Stimulated activated CD8-positive, alpha-beta memory T cell treated with anti-CD3 and anti-CD28 coated beads, Interleukin-15, amount 100 ng/mL, for 1 hour (primary cell): Measurements from ENCODE around the gene FDX2.
"Not testable (repeated sequence)": the region's sequence is repeated elsewhere in the genome, so short reads cannot be mapped to it uniquely, and the experiment has no call there.

ENCODE experiments used
- DNase-seq: peaks from one replicate; pipeline ENCODE4 v3.0.0-alpha.2; 2020; ENCODE audit warnings: low read depth

Gene FDX2

DNA sequence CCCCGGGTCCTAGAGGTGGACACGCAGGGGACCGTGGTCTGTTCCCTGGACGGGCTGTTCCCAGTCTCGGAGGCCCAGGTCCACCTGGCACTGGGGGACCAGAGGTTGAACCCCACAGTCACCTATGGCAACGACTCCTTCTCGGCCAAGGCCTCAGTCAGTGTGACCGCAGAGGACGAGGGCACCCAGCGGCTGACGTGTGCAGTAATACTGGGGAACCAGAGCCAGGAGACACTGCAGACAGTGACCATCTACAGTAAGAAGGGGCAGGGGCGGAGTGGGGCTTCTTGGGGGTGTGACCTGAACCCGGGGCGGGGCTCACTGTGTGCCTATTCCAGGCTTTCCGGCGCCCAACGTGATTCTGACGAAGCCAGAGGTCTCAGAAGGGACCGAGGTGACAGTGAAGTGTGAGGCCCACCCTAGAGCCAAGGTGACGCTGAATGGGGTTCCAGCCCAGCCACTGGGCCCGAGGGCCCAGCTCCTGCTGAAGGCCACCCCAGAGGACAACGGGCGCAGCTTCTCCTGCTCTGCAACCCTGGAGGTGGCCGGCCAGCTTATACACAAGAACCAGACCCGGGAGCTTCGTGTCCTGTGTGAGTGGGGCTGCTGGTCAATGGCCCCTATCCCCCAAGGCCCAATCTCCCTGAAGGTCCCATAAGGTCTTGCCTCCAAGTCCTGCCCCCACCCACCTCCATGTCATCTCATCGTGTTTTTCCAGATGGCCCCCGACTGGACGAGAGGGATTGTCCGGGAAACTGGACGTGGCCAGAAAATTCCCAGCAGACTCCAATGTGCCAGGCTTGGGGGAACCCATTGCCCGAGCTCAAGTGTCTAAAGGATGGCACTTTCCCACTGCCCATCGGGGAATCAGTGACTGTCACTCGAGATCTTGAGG is 31.5 kb downstream of the FDX2 start:
- no peak for DNase-seq

DNA sequence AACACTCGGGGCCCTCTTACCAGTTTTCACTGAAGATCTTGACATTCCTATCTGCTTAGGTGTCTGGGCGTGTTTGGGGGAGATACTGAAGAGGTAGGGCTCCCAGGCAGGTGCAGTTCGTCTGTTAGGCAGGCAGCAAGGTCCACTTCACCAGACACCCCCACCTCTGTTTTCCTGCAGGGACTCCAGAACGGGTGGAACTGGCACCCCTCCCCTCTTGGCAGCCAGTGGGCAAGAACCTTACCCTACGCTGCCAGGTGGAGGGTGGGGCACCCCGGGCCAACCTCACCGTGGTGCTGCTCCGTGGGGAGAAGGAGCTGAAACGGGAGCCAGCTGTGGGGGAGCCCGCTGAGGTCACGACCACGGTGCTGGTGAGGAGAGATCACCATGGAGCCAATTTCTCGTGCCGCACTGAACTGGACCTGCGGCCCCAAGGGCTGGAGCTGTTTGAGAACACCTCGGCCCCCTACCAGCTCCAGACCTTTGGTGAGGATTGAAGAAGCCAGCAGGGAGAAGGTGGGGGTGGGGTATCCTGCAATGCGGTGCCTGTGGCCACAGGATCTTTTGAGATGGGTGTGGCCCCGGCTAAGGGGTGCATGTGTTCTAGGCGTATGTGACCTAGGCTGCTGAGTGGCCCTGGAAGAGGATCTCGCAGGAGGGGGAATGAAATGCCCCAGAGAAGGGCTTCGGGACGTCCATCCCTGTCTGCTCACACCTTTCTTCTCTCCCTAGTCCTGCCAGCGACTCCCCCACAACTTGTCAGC is 32.3 kb downstream of the FDX2 start:
- DNase-seq = no peak

DNA sequence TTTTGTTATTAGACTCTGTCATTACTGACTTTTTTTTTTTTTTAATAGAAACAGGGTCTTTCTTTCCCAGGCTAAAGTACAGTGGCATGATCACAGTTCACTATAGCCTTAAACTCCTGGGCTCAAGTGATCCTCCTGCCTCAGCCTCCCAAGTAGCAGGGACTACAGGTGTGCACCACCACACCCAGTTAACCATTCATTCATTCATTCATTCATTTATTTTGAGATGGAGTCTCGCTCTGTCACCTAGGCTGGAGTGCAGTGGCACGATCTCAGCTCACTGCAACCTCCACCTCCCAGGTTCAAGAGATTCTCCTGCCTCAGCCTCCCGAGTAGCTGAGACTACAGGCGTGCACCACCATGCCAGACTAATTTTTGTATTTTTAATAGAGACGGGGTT is 33.8 kb downstream of the FDX2 start:
- not testable (repeated sequence) for DNase-seq

DNA sequence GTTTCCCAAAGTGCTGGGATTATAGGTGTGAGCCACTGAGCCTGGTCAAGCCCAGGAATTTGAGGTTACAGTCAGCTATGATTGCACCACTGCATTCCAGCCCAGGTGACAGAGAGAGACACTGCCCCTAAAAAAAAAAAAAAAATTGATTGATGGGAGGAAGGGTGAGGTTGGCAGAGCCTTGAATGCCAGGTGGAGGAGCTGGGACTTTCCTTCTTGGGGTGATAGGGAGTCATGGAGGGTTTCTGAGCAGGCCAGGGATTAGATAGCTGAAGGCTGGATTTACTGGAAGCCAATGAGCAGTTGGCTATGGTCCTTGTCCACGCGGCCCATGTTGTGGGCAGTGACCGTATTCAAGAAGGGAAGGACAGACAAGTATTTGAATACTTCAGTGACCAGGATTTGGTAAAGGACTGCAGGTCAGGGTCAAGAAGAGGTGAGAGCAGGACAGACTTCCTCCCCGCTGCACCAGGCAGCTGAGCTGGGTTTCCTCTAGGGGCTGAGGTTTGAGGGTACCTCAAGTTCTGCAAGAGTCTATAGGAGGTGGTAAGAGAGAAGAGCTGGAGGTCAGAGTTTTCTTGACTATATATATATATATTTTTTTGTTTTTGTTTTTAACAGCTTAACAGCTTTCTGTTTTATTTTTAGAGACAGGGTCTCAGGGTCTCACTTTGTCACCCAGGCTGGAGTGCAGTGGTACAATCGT is 35.9 kb downstream of the FDX2 start:
- DNase-seq = no peak

DNA sequence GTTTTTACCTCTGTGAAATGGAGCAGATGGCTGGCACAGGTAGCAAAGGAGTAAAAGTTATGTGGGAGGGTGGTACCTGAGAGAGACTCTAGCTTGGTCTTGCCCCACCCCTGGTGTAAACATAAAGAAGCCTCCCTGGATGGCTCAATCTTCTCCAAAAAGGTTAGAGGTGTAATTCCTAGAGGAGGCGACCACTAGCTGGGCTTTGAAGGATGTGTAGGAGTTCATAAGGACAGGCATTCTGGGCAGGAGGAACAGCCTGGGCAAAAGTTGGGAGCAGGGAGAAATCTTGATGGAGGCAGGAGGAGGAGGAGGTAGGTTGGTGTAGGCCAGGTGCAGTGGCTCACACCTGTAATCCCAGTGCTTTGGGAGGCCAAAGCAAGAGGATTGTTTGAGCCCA is 36.9 kb downstream of the FDX2 start:
- DNase-seq = no peak

DNA sequence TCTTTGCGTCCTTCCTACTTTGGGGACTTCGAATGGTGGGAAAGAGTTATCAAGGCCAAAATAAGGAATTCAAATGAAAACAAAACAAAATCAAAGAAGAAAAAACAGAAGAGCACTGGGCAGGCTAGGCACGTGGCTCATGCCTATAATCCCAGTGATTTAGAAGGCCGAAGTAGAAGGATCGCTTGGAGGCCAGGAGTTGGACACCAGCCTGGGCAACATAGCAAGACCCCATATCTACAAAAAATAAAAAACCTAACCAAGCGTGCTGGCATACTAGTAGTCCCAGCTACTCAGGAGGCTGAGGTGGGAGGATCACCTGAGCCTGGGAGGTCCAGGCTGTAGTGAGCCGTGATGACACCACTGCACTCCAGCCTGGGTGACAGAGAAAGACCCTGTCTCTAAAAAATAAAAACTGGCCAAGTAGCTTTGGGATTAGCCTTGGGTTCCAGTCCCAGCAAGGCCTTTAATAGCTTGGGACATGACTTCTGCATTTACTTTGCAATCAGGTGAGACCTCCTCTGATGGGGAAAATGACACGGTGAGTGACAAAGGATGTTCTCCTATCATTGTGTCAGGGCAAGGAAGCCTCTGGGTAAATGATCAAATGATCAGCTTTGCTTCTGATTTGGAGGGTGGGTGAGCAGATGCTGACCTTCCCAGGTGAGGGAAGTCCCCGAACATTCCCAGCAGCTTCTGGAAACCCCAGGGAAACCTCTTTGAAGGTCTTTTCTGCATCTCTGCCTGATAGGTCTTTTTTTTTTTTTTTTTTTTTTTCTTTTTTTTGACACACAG is 37.8 kb downstream of the FDX2 start:
- DNase-seq = no peak

DNA sequence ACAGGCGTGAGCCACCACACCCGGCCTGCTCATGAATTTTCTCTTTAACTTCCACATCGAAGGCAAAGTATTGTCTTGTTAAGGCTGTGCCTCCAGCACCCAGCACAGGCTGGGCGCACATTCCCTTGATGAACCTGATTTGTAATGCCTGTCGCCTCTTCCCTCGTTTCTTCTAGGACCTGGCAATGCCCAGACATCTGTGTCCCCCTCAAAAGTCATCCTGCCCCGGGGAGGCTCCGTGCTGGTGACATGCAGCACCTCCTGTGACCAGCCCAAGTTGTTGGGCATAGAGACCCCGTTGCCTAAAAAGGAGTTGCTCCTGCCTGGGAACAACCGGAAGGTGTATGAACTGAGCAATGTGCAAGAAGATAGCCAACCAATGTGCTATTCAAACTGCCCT is 41.2 kb downstream of the FDX2 start:
- DNase-seq = no peak

DNA sequence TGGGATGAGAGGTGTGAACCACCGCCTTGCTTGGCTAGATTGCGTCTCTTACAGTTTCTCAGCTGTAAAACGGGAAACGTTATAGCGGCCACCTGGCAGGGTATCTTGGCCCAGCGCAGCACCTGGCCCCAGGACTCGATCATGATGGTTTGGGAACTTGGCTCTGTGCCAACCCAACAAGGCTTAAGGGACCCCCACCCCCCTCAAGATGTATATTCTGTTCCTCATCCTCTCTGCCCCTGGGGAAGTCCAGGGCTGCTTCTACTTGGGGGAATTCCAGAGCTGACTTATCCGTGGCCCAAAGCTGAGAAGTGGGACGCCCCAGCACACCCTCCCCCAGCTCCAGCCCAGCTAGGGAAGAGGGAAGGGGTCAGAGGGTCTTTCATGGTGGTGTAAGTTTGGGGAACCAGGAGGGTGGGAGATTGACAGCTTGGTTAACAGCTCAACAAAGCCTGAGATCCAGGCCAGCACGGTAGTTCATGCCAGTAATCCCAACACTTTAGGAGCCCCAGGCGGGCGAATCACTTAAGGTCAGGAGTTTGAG is 44.2 kb downstream of the FDX2 start:
- no peak for DNase-seq

DNA sequence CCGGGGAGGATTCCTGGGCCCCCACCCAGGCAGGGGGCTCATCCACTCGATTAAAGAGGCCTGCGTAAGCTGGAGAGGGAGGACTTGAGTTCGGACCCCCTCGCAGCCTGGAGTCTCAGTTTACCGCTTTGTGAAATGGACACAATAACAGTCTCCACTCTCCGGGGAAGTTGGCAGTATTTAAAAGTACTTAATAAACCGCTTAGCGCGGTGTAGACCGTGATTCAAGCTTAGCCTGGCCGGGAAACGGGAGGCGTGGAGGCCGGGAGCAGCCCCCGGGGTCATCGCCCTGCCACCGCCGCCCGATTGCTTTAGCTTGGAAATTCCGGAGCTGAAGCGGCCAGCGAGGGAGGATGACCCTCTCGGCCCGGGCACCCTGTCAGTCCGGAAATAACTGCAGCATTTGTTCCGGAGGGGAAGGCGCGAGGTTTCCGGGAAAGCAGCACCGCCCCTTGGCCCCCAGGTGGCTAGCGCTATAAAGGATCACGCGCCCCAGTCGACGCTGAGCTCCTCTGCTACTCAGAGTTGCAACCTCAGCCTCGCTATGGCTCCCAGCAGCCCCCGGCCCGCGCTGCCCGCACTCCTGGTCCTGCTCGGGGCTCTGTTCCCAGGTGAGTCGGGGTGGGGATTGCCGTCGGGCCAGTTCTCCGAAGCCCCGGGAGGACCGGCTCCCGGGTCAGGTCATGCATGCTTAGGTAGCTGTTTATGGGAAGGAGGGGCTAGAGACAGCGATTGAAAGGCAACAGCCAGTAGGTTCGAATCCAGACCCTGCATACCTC is 45.0 kb downstream of the FDX2 start, which contains the start of gene ICAM1:
Gene ICAM1 (plus strand): TSS at position 505 of the 779 bp plus-strand sequence. CDS start 40 bp downstream, at position 545.
- no peak for DNase-seq

DNA sequence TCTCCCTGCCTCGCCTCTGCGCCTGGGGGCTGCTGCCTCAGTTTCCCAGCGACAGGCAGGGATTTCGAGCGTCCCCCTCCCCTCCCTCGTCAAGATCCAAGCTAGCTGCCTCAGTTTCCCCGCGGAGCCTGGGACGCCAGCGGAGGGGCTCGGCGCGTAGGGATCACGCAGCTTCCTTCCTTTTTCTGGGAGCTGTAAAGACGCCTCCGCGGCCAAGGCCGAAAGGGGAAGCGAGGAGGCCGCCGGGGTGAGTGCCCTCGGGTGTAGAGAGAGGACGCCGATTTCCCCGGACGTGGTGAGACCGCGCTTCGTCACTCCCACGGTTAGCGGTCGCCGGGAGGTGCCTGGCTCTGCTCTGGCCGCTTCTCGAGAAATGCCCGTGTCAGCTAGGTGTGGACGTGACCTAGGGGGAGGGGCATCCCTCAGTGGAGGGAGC is 45.6 kb downstream of the FDX2 start:
- no peak for DNase-seq

DNA sequence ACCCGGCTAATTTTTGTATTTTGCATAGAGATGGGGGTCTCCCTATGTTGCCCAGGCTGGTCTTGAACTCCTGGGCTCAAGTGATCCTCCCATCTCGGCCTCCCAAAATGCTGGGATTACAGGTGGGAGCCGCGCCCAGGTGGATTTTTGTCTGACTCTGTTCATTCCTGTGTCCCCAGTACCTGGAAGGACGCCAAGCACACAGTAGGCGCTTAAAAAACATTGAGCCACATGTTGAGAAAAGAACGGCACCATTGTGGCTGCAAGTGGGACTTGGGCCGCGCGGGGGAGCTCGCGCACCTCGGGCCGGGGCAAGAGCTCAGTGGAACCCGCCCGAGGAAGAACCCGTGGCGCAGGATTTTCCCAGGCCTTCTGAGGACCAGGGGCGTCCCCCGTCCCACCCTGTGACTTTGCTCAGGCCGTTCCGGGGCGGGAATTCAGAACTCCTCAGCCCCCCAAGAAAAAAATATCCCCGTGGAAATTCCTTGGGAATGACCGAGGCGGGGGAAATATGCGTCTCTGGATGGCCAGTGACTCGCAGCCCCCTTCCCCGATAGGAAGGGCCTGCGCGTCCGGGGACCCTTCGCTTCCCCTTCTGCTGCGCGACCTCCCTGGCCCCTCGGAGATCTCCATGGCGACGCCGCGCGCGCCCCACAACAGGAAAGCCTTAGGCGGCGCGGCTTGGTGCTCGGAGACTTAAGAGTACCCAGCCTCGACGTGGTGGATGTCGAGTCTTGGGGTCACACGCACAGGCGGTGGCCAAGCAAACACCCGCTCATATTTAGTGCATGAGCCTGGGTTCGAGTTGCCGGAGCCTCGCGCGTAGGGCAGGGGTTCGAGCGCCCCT is 46.3 kb downstream of the FDX2 start:
- peak; percentile 85 for DNase-seq

DNA sequence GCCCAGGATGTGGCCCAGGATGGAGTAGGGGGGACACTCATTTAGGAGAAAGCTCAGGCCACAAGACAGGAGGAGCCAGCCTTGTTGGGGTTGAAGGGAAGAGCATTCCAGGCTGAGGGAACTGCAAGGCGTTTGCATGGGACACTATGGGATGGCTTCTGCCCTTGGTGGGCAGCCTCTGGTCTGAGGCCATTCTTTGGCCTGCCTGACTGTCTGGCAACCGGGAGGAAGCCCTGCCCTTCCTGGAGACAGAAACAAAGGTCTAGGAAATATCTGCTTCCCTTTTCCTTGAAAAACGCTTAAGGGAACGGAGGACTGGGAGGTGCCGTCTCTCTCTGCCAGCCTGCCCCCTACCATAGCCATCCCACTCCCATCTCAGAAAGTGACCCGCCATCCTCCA is 47.7 kb downstream of the FDX2 start:
- no peak for DNase-seq

DNA sequence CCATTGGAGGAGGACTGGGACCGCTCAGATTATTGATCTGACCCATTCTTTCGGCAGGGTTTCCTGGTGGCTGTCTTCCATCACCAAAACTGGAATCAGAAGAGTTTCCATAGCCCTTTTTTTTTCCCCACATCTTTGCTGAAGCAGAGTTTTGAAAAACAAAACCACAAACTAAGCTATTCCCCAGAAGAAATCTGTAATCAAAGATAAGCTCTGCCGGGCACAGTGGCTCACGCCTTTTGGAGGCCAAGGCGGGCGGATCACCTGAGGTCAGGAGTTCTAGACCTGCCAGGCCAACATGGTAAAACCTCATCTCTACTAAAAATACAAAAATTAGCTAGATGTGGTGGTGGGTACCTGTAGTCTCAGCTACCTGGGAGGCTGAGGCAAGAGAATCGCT is 49.1 kb downstream of the FDX2 start:
- no peak for DNase-seq

DNA sequence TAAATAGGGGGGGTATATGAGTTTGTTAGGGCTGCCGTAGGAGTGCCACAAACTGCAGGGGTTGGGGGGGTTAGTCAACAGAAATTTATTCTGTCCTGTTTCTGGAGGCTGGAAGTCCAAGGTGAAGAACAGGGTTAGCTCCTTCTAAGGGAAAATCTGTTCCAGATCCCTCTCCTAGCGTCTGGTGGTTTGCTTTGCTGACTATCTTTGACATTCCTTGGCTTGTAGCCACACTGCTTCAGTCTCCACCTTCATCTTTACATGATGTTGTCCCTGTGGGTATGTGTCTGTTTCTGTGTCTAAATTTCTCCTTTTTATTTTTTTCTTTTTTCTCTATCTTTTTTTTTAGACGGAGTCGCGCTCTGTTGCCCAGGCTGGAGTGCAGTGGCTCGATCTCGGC is 53.0 kb downstream of the FDX2 start:
- DNase-seq = no peak

DNA sequence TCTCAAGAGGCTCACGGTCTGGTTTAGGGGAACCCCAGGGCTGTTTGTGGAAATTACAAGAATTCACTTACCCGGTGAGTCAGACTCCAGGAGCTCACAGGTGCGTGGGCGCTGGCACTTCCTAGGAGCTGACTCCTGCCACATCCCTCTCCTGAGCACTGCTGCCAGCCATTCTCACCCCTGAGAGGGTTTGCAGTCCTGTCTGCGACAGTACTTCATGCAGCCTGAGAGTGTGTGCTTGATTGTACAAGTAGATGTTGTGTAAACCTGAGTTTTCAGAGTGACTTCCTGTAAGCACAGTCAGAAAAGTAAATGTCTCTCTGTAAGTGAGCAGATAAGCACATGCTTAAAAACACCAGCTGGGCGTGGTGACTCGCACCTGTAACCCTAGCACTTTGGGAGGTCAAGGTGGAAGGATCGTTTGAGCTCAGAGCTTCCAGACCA is 55.7 kb downstream of the FDX2 start:
- no peak for DNase-seq
